HepG2 (cell line): ENCODE data around the gene TCF19. TPM values are rescaled to one million over a fixed set of nuclear protein-coding genes. Genes with fewer than 3 reads are reported as not detected.
A peak's percentile ranks its signal among the peaks of the same experiment; 100 is the strongest.
"Not testable (repeated sequence)": the region's sequence is repeated elsewhere in the genome, so short reads cannot be mapped to it uniquely, and the experiment has no call there.

Experiments used
- ATAC-seq: fragments of 200-7000 bp; cut with Tn5 transposase; 3 replicates; pipeline ENCODE4 v1.9.1; 2020; ENCODE audit warnings: mild to moderate bottlenecking, moderate library complexity
- BruUV-seq: library from RNA; stranded (reverse); fragments of 400-500 nt; replicated peaks from 2 replicates; lab custom pipeline; 2021; lab: Mats Ljungman, UMichigan
- CTCF ChIA-PET: fragments of 300-600 bp; formaldehyde crosslinking; extraction: SDS; loops from one replicate; lab custom pipeline; 2021; ENCODE audit warnings: low total read pairs, inconsistent platforms, low intra/inter-chr PET ratio; lab: Yijun Ruan, JAX
- POLR2A ChIA-PET: fragments of 350-600 bp; sonication (Branson Sonifier 250); formaldehyde crosslinking; loops from one replicate; lab custom pipeline; 2020; ENCODE audit warnings: antibody characterized with exemption, inconsistent platforms; lab: Yijun Ruan, JAX
- DNase-seq: peaks from one replicate; pipeline ENCODE4 v3.0.0-alpha.2; 2015; ENCODE audit warnings: low spot score
- FAIRE-seq: peaks from 3 replicates; lab custom pipeline; 2011; peaks lifted over from hg19 to GRCh38; lab: Jason Lieb, UNC
- H2AFZ ChIP-seq: one replicate; pipeline ENCODE4 v1.6.1; 2011; ENCODE audit warnings: low read length, inconsistent platforms
- H3K27ac ChIP-seq: fragments of 300-600 bp; 3 replicates; pipeline ENCODE4 v1.8.0; 2011; ENCODE audit warnings: mixed run types, mild to moderate bottlenecking, mixed read lengths, low read length, inconsistent platforms; ENCODE audit not compliant: insufficient read depth; ENCODE audit errors: extremely low read length
- H3K27me3 ChIP-seq, 2 experiments: fragments of 200-600 bp in 1 of 2; 2 replicates in 1 of 2; 3 replicates in 1 of 2; pipeline versions ENCODE4 v1.6.0 to v1.8.0; 2011; ENCODE audit warnings: low read length in 2 of 2, mild to moderate bottlenecking in 2 of 2, moderate library complexity in 2 of 2, inconsistent platforms in 1 of 2; ENCODE audit not compliant: insufficient read depth in 2 of 2, control insufficient read depth in 1 of 2
- H3K36me3 ChIP-seq, 2 experiments: fragments of 200-600 bp in 1 of 2; replicated peaks in 1 of 2; 2 replicates in 1 of 2; 3 replicates in 1 of 2; pipeline versions ENCODE4 v1.5.1 to v1.8.0; 2011; ENCODE audit warnings: low read length in 2 of 2, inconsistent platforms in 1 of 2; ENCODE audit not compliant: insufficient read depth in 2 of 2, control insufficient read depth in 1 of 2
- H3K4me1 ChIP-seq: 2 replicates; pipeline ENCODE4 v1.5.1; 2012; ENCODE audit warnings: low read length, inconsistent platforms; ENCODE audit not compliant: insufficient read depth
- H3K4me2 ChIP-seq: 2 replicates; pipeline ENCODE4 v1.6.0; 2011; ENCODE audit warnings: low read depth, low read length, inconsistent platforms
- H3K4me3 ChIP-seq, 3 experiments: fragments of 200-600 bp in 1 of 3; sonication (generic), shearing (Covaris generic) in 1 of 3; replicated peaks in 1 of 3; 2 replicates each; pipeline ENCODE4 v1.5.1; 2011 to 2016; ENCODE audit warnings: low read length in 3 of 3, inconsistent platforms in 2 of 3, low read depth in 2 of 3, mild to moderate bottlenecking in 2 of 3, control low read depth in 1 of 3, mixed read lengths in 1 of 3; ENCODE audit not compliant: insufficient read depth in 1 of 3
- H3K79me2 ChIP-seq: one replicate; pipeline ENCODE4 v1.6.1; 2011; ENCODE audit warnings: low read length, inconsistent platforms; ENCODE audit not compliant: insufficient read depth
- H3K9ac ChIP-seq: 2 replicates; pipeline ENCODE4 v1.6.0; 2011; ENCODE audit warnings: mild to moderate bottlenecking, low read depth, low read length, inconsistent platforms; ENCODE audit not compliant: insufficient read depth
- H3K9me3 ChIP-seq: 2 replicates; pipeline ENCODE4 v1.5.1; 2012; ENCODE audit warnings: mild to moderate bottlenecking, low read length
- H4K20me1 ChIP-seq: 2 replicates; pipeline ENCODE4 v1.6.0; 2011; ENCODE audit warnings: inconsistent platforms, mild to moderate bottlenecking, low read length, moderate library complexity; ENCODE audit not compliant: insufficient read depth
- ATF7 ChIP-seq, 2 experiments: fragments of 450-650 bp in 1 of 2; sonication (generic) in 1 of 2; formaldehyde crosslinking in 1 of 2; IDR thresholded peaks; 2 replicates each; pipeline versions ENCODE4 v1.4.0 to v1.6.1; 2016 to 2020; ENCODE audit warnings: antibody characterized with exemption in 1 of 2, mild to moderate bottlenecking in 1 of 2, missing genetic modification reagents in 1 of 2
- GFI1 ChIP-seq: sonication (generic); formaldehyde crosslinking; IDR thresholded peaks from 2 replicates; pipeline ENCODE4 v1.5.0; 2020; ENCODE audit warnings: missing genetic modification reagents, mild to moderate bottlenecking, borderline replicate concordance
- RAD21 ChIP-seq: fragments of 450-650 bp; formaldehyde crosslinking; IDR thresholded peaks from 2 replicates; pipeline ENCODE4 v1.5.0; 2020; ENCODE audit warnings: mild to moderate bottlenecking
- ZNF431 ChIP-seq: sonication (generic); formaldehyde crosslinking; IDR thresholded peaks from 2 replicates; pipeline ENCODE4 v1.9.0; 2022; ENCODE audit warnings: missing genetic modification reagents, low read depth, mild to moderate bottlenecking, borderline replicate concordance
- ZNF501 ChIP-seq: sonication (generic); formaldehyde crosslinking; IDR thresholded peaks from 2 replicates; pipeline ENCODE4 v1.5.1; 2020; ENCODE audit warnings: mild to moderate bottlenecking, moderate library complexity, missing genetic modification reagents
- ZNF510 ChIP-seq: sonication (generic); formaldehyde crosslinking; IDR thresholded peaks from 2 replicates; pipeline ENCODE4 v1.4.0; 2020; ENCODE audit warnings: low read depth, mild to moderate bottlenecking, missing genetic modification reagents
- ZNF761 ChIP-seq: sonication (generic); formaldehyde crosslinking; conservative IDR thresholded peaks from 2 replicates; pipeline ENCODE4 v1.4.0; 2020; ENCODE audit warnings: mild to moderate bottlenecking, missing genetic modification reagents
- ZNF788 ChIP-seq: sonication (generic); formaldehyde crosslinking; IDR thresholded peaks from 2 replicates; pipeline ENCODE4 v1.5.0; 2020; ENCODE audit warnings: mild to moderate bottlenecking, missing genetic modification reagents, borderline replicate concordance
- WGBS: methylation state at CpG from one replicate; pipeline ENCODE4 v1.1.6; 2017; ENCODE audit warnings: low lambda C conversion rate; 5-methylcytosine and 5-hydroxymethylcytosine counted together
- in situ Hi-C: cut with HindIII; loops from 2 replicates; pipeline ENCODE4 v1.10.0; 2017; ENCODE audit warnings: low pct_unique_long_range_greater_than_20kb; ENCODE audit not compliant: extremely low pct_ligation_motif_present
- intact Hi-C: fragments of 100-400 bp; cut with micrococcal nuclease; formaldehyde crosslinking; loops from one replicate; pipeline ENCODE4 v1.10.0; 2022; ENCODE audit not compliant: unreplicated experiment
- polyA plus RNA-seq, 8 experiments: library from polyadenylated mRNA; depleted of rRNA in 3 of 8; stranded (reverse) in 7 of 8; unstranded in 1 of 8; fragments of >200 nt; fragmentation: Illumina TruSeq in 4 of 8; extraction: Trizol in 4 of 8; gene quantifications; 2 replicates each; pipeline versions ENCODE4 v1.2.1 to v1.2.3, GENCODE V29; 2011 to 2016; ENCODE audit warnings: low read depth in 4 of 8, missing spikeins in 1 of 8, mixed read lengths in 1 of 8; ENCODE audit not compliant: insufficient read depth in 1 of 8
- total RNA-seq, 5 experiments: library from RNA; depleted of rRNA; stranded (reverse); fragments of >200 nt; fragmentation: Illumina TruSeq; extraction: Trizol; gene quantifications; 2 replicates each; pipeline ENCODE4 v1.2.3, GENCODE V29; 2016; ENCODE audit warnings: low read depth in 1 of 5
- TF ChIP-seq, protein P1 (sequence below): sonication (generic); formaldehyde crosslinking; IDR thresholded peaks from 2 replicates; pipeline ENCODE4 v1.8.0; 2022; ENCODE audit warnings: missing genetic modification reagents, mild to moderate bottlenecking, borderline replicate concordance
- TF ChIP-seq, protein P2 (sequence below): sonication (generic); IDR thresholded peaks from 2 replicates; pipeline ENCODE4 v1.6.1; 2016; ENCODE audit warnings: low read depth, borderline replicate concordance

The TCF19 gene
- total and polyA plus RNA-seq, 2 of the 13 experiments (the other 11 are each of a cell fraction or from before 2014, with no cell fraction given) = 4.9 to 22.2 TPM

DNA sequence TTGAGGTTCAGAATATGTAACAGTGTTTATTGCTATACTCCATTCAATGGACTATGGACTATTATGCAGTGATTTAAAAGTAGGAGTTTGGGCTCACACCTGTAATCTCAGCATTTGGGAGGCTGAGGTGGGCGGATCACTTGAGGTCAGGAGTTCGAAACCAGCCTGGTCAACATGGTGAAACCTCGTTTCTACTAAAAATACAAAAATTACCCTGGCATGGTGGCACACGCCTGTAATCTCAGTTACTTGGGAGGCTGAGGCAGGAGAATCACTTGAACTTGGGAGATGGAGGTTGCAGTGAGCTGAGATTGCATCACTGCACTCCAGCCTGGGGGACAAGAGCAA, 40.7 kb downstream of the TCF19 start:
- H3K9ac ChIP-seq, ATAC-seq, BruUV-seq, H3K36me3 ChIP-seq, DNase-seq, H3K27ac ChIP-seq, H3K27me3 ChIP-seq, H3K9me3 ChIP-seq, H4K20me1 ChIP-seq, in situ Hi-C loops, intact Hi-C loops, FAIRE-seq: not testable (repeated sequence)
- peak overlapping the region; percentile 87 for H3K4me2 ChIP-seq
- WGBS = 88% methylated on average over 4 of the region's 4 CpGs
- CTCF ChIA-PET = interaction anchor here (3.2 kb wide), 1 partner anchor 169 kb away, joined by 67 read pairs; no protein-coding TSS in a partner anchor
- H3K4me1 ChIP-seq = peaks cover 64% of the 10 kb centered on the region
- H3K79me2 ChIP-seq = peaks cover 13% of the 10 kb centered on the region
- peak overlapping the region; percentile 13 to 96 (median 95); a peak in 3 of 6 replicates for H3K4me3 ChIP-seq
- TF ChIP-seq GFI1 (CRISPR knock-in tag) = 0 out of 2 replicates have a peak, but pooled peaks have one; percentile 68
- TF ChIP-seq, all 625 proteins: peak for 1; not testable (repeated sequence) for 624
- POLR2A ChIA-PET, H2AFZ ChIP-seq: not testable (repeated sequence)

DNA sequence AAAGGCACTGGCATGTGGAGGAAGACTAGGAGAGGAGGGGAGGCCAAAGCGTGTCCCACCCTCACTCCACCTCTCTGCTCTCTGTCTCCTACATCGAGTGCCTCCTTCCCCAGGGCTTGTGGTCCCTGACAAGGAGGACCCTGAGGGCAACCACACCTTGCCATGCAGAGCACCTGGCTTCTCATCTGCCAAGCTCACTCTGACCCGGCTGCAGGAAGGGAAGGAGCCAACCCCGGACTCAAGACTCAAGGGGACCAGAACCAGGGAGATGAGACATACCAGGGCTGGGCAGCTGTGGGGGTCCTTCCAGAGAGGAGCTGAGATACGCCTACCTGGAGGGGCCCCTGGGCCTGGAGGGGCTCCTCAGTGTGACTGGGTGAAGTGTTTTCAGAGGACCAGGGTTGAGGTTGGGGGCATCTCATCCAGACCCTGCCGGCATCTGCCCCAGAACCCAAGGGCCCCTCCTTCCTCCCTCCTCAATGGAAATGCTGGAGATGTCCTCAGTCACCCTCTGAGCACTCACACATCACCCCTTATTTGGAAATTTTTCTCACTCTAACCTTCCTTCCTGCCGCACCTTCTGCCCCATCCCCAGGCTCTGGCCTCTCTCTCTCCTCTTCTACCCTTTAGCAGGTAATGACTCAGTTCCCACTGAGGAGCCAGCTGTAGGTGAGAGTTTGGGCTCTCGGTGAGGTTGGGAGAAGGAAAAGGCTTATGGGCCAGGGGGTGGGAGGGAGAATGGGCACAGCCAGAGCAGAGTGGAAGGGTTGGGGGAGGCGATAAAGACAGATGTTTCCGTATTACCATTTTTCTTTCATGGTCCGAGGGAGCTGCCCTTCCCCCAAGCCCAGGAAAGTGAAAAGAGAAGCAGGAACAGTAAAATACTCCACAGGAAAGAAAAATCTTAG, 44.1 kb downstream of the TCF19 start:
- 72% methylated on average over 9 of the region's 11 CpGs for WGBS
- H3K27me3 ChIP-seq = no peaks in the 10 kb centered on the region; a peak in 1 of 5 replicates
- no peak overlapping the region for H2AFZ ChIP-seq
- no peak overlapping the region for H3K9ac ChIP-seq
- no peak for DNase-seq
- H4K20me1 ChIP-seq = no peaks in the 10 kb centered on the region
- POLR2A ChIA-PET = interaction anchor here (0.6 kb wide), 1 partner anchor 65 kb away, joined by 3 read pairs; no protein-coding TSS in a partner anchor
- peak overlapping the region; percentile 75 for H3K27ac ChIP-seq
- CTCF ChIA-PET = no interaction called here
- no peak for ATAC-seq
- H3K4me3 ChIP-seq = no peak overlapping the region
- in situ Hi-C loops = no loop called here
- H3K79me2 ChIP-seq = peaks cover 13% of the 10 kb centered on the region
- intact Hi-C loops = no loop called here
- no TSS peak for BruUV-seq
- H3K4me2 ChIP-seq = peak overlapping the region; percentile 83
- no peaks in the 10 kb centered on the region for H3K9me3 ChIP-seq
- FAIRE-seq = no peak
- H3K4me1 ChIP-seq = peaks cover 71% of the 10 kb centered on the region
- TF ChIP-seq, protein P1, sequence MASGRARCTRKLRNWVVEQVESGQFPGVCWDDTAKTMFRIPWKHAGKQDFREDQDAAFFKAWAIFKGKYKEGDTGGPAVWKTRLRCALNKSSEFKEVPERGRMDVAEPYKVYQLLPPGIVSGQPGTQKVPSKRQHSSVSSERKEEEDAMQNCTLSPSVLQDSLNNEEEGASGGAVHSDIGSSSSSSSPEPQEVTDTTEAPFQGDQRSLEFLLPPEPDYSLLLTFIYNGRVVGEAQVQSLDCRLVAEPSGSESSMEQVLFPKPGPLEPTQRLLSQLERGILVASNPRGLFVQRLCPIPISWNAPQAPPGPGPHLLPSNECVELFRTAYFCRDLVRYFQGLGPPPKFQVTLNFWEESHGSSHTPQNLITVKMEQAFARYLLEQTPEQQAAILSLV (CRISPR knock-in tag) = no peak
- TF ChIP-seq ATF7 (IDR thresholded peaks at IDR 0.05) (no peak), ATF7 (CRISPR knock-in tag; IDR thresholded peaks at IDR 0.05) (no peak), ZNF431 (CRISPR knock-in tag) (no peak), ZNF501 (no peak), ZNF761 (0 out of 2 replicates have a peak, but pooled peaks have one; percentile 7), RAD21 (no peak), ZNF788 (CRISPR knock-in tag) (0 out of 2 replicates have a peak, but pooled peaks have one; percentile 16), ZNF510 (CRISPR knock-in tag) (0 out of 2 replicates have a peak, but pooled peaks have one; percentile 20)
- TF ChIP-seq, protein P2, sequence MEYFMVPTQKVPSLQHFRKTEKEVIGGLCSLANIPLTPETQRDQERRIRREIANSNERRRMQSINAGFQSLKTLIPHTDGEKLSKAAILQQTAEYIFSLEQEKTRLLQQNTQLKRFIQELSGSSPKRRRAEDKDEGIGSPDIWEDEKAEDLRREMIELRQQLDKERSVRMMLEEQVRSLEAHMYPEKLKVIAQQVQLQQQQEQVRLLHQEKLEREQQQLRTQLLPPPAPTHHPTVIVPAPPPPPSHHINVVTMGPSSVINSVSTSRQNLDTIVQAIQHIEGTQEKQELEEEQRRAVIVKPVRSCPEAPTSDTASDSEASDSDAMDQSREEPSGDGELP = 0 out of 2 replicates have a peak, but pooled peaks have one; percentile 3
- H3K36me3 ChIP-seq = peaks cover 0 to 2% of the 10 kb centered on the region in 2 experiments; a peak in 3 of 5 replicates
